ENCODE data around the gene PRKCH. TPM values are rescaled to one million over a fixed set of nuclear protein-coding genes. Genes with fewer than 3 reads are reported as not detected.

The PRKCH gene
- total RNA-seq, 1 experiment from 2014 or later = 170 TPM

DNA sequence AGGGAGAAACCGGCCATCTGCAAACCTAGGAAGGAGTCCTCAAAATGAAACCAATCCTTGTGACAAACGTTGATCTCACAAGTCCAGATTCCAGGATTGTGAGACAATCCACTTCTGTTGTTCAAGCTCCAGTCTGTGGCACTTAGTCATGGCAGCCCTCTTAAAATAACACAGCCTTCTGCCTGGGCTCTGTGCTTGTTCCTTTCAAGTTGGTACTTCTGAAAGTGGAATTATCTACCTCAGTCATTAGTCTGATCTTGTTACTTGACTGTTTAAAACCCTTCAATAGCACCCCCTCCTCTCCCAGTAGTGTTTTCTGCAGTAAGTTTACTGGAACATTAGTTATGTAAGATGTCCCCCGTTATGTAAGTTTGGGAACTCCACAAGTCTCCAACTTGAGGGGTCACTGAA, 263.0 kb downstream of the PRKCH start:
- Histone ChIP-seq H2AFZ (ENCODE audit: low read length) (peak overlapping the region; percentile 16; the same call in 1 of the 2 replicates), H3K9me2 (replicated peaks; ENCODE audit: low read length) (no peaks in the 10 kb centered on the region), H3K4me1 (ENCODE audit: insufficient read depth, low read length) (peaks cover 34% of the 10 kb centered on the region), H3K27ac (ENCODE audit: low read length) (peak overlapping the region; percentile 93), H3F3A (ENCODE audit: low read length, unreplicated experiment) (peaks cover 15% of the 10 kb centered on the region), H3K79me2 (ENCODE audit: low read length) (no peaks in the 10 kb centered on the region), H3K9ac (ENCODE audit: low read length) (no peak overlapping the region), H3K36me3 (ENCODE audit: low read depth, low read length) (no peaks in the 10 kb centered on the region), H4K20me1 (ENCODE audit: low read length) (no peaks in the 10 kb centered on the region), H3K9me3 (ENCODE audit: low read length) (no peaks in the 10 kb centered on the region), H3K4me3 (ENCODE audit: low read length) (no peak overlapping the region), H3K4me2 (ENCODE audit: low read length) (peak overlapping the region; percentile 0; the same call in 1 of the 2 replicates), H3K27me3 (ENCODE audit: low read length) (no peaks in the 10 kb centered on the region)
- TF ChIP-seq EZH2 (IDR thresholded peaks at IDR 0.05; ENCODE audit: low read length, unreplicated experiment) (no peak), EZH2phosphoT487 (IDR thresholded peaks at IDR 0.05; ENCODE audit: borderline replicate concordance, low read length) (no peak)
- TF ChIP-seq, protein P1, sequence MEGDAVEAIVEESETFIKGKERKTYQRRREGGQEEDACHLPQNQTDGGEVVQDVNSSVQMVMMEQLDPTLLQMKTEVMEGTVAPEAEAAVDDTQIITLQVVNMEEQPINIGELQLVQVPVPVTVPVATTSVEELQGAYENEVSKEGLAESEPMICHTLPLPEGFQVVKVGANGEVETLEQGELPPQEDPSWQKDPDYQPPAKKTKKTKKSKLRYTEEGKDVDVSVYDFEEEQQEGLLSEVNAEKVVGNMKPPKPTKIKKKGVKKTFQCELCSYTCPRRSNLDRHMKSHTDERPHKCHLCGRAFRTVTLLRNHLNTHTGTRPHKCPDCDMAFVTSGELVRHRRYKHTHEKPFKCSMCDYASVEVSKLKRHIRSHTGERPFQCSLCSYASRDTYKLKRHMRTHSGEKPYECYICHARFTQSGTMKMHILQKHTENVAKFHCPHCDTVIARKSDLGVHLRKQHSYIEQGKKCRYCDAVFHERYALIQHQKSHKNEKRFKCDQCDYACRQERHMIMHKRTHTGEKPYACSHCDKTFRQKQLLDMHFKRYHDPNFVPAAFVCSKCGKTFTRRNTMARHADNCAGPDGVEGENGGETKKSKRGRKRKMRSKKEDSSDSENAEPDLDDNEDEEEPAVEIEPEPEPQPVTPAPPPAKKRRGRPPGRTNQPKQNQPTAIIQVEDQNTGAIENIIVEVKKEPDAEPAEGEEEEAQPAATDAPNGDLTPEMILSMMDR (conservative IDR thresholded peaks at IDR 0.05; ENCODE audit: low read depth, low read length) = no peak
- DNase-seq (peak; percentile 63), ATAC-seq (no peak)
- CTCF ChIA-PET = no interaction called here
- BruUV-seq (replicated peaks) = no TSS peak
- POLR2A ChIA-PET (ENCODE audit: unreplicated experiment) = no interaction called here
- intact Hi-C loops (cut with micrococcal nuclease) = no loop called here

DNA sequence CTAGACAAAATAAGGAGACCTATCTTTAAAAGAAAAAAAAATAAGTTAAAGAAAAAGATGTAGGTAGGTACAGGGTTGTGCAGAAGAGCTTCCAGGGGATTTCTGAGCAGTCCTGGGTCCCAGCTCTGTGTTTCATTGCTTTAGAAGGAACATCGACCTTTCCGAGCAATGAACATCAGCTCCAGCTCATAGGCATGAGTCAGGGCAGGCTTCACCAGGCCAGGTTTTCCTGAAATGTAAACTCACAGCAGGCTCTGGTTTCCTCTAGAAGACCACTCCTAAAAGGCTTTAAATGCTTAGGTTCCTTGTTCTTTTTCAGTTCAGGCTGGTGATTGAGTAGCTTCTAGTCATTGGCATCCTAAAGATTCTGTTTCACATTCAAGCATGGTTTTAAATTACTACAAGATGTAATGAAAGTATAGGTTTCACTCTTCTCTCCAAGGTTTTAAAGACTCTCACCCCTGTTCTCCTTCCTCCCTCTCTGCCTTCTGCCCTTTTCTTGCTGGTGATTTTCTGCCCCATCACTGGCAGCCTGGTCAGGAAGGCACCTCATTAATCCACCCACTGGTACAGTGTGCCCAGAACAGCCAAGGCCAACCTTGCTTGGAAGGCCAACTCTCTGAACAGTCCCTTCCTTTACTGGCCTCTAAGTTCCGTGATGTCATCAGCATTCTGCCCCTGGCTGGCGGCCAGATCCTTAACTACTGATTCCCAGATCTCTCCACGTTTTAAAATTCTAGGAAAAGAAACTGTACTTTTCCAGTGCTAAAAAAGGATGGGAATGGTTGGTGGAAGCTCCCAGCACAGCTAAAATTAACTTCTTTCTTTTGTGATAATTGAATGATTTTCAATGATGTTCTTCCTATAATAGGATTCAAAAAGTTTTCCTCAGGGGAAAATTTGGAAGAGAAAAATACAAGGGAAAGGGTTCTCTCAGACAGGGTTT, 264.5 kb downstream of the PRKCH start:
- H3K79me2 ChIP-seq (ENCODE audit: low read length) = no peaks in the 10 kb centered on the region
- no peaks in the 10 kb centered on the region for H3K9me3 ChIP-seq (ENCODE audit: low read length)
- ChIA-PET CTCF (interaction anchor here (0.5 to 1.0 kb wide), 6 partner anchors 21 to 125 kb away, joined by 3 to 9 read pairs (median 4); no protein-coding TSS in a partner anchor), POLR2A (ENCODE audit: unreplicated experiment) (interaction anchor here (0.5 to 1.8 kb wide), 13 partner anchors 12 to 1337 kb away, joined by 3 to 11 read pairs (median 5); partner anchors contain the start of genes HIF1A and PPM1A)
- ATAC-seq (peak; percentile 62), DNase-seq (peak; percentile 79)
- no peaks in the 10 kb centered on the region for H3K36me3 ChIP-seq (ENCODE audit: low read depth, low read length)
- peaks cover 34% of the 10 kb centered on the region for H3K4me1 ChIP-seq (ENCODE audit: insufficient read depth, low read length)
- H3F3A ChIP-seq (ENCODE audit: low read length, unreplicated experiment) = peaks cover 15% of the 10 kb centered on the region
- H3K4me3 ChIP-seq (ENCODE audit: low read length) = peak overlapping the region; percentile 9; the same call in 1 of the 2 replicates
- no peaks in the 10 kb centered on the region for H3K27me3 ChIP-seq (ENCODE audit: low read length)
- H3K9me2 ChIP-seq (replicated peaks; ENCODE audit: low read length) = no peaks in the 10 kb centered on the region
- peak overlapping the region; percentile 58 for H3K4me2 ChIP-seq (ENCODE audit: low read length)
- H3K27ac ChIP-seq (ENCODE audit: low read length) = peak overlapping the region; percentile 93
- H3K9ac ChIP-seq (ENCODE audit: low read length) = peak overlapping the region; percentile 68
- intact Hi-C loops (cut with micrococcal nuclease) = loop anchor here (1.0 to 2.0 kb wide), 5 partner anchors 22 to 76 kb away; no protein-coding TSS in a partner anchor
- BruUV-seq (replicated peaks) = TSS peak; percentile 86
- peak overlapping the region; percentile 41 for H2AFZ ChIP-seq (ENCODE audit: low read length)
- TF ChIP-seq EZH2phosphoT487 (IDR thresholded peaks at IDR 0.05; ENCODE audit: borderline replicate concordance, low read length) (no peak), EZH2 (IDR thresholded peaks at IDR 0.05; ENCODE audit: low read length, unreplicated experiment) (no peak)
- TF ChIP-seq, protein P1 (conservative IDR thresholded peaks at IDR 0.05; ENCODE audit: low read depth, low read length) = no peak
- H4K20me1 ChIP-seq (ENCODE audit: low read length) = no peaks in the 10 kb centered on the region
